Measurements from ENCODE around the gene TRIO.

The TRIO gene

GRCh38 chr5:14497311-14497710 lies 354.2 kb downstream of the TRIO start:
- Mint-ChIP-seq H3K4me1 (no peaks in the 10 kb centered on the region), H3K4me3 (no peak overlapping the region), H3K27ac (no peak overlapping the region), H3K36me3 (ENCODE audit: low read depth) (no peaks in the 10 kb centered on the region), H3K27me3 (no peaks in the 10 kb centered on the region), H3K9me3 (no peaks in the 10 kb centered on the region)
- no peak for ATAC-seq
- DNase-seq: no peak

GRCh38 chr5:14501353-14502293 lies 358.5 kb downstream of the TRIO start:
- Mint-ChIP-seq H3K4me3 (no peak overlapping the region), H3K36me3 (ENCODE audit: low read depth) (no peaks in the 10 kb centered on the region), H3K9me3 (no peaks in the 10 kb centered on the region), H3K4me1 (no peaks in the 10 kb centered on the region), H3K27me3 (no peaks in the 10 kb centered on the region), H3K27ac (no peak overlapping the region)
- ATAC-seq: no peak
- DNase-seq: no peak

GRCh38 chr5:14502294-14502690 lies 359.1 kb downstream of the TRIO start:
- no peaks in the 10 kb centered on the region for H3K4me1 Mint-ChIP-seq
- no peaks in the 10 kb centered on the region for H3K9me3 Mint-ChIP-seq
- no peak for DNase-seq
- no peak overlapping the region for H3K4me3 Mint-ChIP-seq
- ATAC-seq: no peak
- H3K27me3 Mint-ChIP-seq: no peaks in the 10 kb centered on the region
- no peaks in the 10 kb centered on the region for H3K36me3 Mint-ChIP-seq (ENCODE audit: low read depth)
- no peak overlapping the region for H3K27ac Mint-ChIP-seq

GRCh38 chr5:14503017-14503680 lies 360.0 kb downstream of the TRIO start:
- Mint-ChIP-seq H3K9me3 (no peaks in the 10 kb centered on the region), H3K4me1 (no peaks in the 10 kb centered on the region), H3K27ac (no peak overlapping the region), H3K27me3 (no peaks in the 10 kb centered on the region), H3K4me3 (no peak overlapping the region), H3K36me3 (ENCODE audit: low read depth) (no peaks in the 10 kb centered on the region)
- ATAC-seq: no peak
- no peak for DNase-seq

DNA sequence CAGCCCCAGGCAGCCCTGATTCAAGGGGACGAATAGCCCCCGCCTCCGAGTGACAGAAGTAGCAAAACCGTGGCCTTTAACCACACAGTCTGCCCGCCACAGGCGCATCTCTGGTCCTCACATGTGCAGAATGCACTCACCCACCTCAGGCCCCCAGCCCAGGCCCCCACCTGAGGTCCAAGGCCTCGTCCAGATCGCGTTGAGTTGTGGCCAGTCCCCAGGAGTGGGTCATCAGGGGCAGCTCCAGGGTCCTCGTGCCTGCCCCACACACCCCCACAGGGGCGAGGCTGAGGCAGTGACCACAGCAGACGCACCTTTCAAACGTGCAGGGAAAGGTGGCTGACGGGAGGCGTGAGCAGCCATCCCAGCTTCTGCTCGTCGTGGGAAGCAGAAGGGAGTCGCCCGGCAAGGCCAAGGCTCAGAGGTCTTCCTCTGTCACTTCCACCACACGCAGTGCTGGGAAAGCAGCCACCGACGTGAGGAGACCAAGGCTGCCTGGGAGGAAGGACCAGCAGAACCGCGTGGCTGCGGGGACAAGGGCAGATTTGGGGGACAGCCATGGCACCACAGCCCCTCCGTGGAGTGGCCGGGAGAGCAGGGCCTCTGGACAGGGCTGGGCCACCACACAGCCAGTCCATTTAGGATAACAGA lies 360.7 kb downstream of the TRIO start:
- Mint-ChIP-seq H3K4me1 (no peaks in the 10 kb centered on the region), H3K27ac (no peak overlapping the region), H3K9me3 (no peaks in the 10 kb centered on the region), H3K36me3 (ENCODE audit: low read depth) (no peaks in the 10 kb centered on the region), H3K4me3 (no peak overlapping the region), H3K27me3 (no peaks in the 10 kb centered on the region)
- DNase-seq (no peak), ATAC-seq (no peak)

GRCh38 chr5:14504332-14504727 lies 361.2 kb downstream of the TRIO start:
- Mint-ChIP-seq H3K9me3 (no peaks in the 10 kb centered on the region), H3K27ac (no peak overlapping the region), H3K36me3 (ENCODE audit: low read depth) (no peaks in the 10 kb centered on the region), H3K4me1 (no peaks in the 10 kb centered on the region), H3K27me3 (no peaks in the 10 kb centered on the region), H3K4me3 (no peak overlapping the region)
- ATAC-seq: no peak
- no peak for DNase-seq

- ATAC-seq: no peak
- H3K27me3 Mint-ChIP-seq: no peaks in the 10 kb centered on the region
Measured at GRCh38 chr5:14504816-14505215, 361.7 kb downstream of the TRIO start.

GRCh38 chr5:14505310-14506139 lies 362.4 kb downstream of the TRIO start:
- no peaks in the 10 kb centered on the region for H3K36me3 Mint-ChIP-seq (ENCODE audit: low read depth)
- DNase-seq (no peak), ATAC-seq (no peak)
- no peak overlapping the region for H3K4me3 Mint-ChIP-seq
- H3K4me1 Mint-ChIP-seq: no peaks in the 10 kb centered on the region
- no peaks in the 10 kb centered on the region for H3K9me3 Mint-ChIP-seq
- H3K27ac Mint-ChIP-seq: no peak overlapping the region
- H3K27me3 Mint-ChIP-seq: no peaks in the 10 kb centered on the region

More at GRCh38 chr5:14504816-14505215, 361.7 kb downstream of the TRIO start:
- H3K9me3 Mint-ChIP-seq: no peaks in the 10 kb centered on the region
- no peak overlapping the region for H3K4me3 Mint-ChIP-seq
- no peak overlapping the region for H3K27ac Mint-ChIP-seq
- no peaks in the 10 kb centered on the region for H3K36me3 Mint-ChIP-seq (ENCODE audit: low read depth)
- H3K4me1 Mint-ChIP-seq: no peaks in the 10 kb centered on the region
- no peak for DNase-seq

DNA sequence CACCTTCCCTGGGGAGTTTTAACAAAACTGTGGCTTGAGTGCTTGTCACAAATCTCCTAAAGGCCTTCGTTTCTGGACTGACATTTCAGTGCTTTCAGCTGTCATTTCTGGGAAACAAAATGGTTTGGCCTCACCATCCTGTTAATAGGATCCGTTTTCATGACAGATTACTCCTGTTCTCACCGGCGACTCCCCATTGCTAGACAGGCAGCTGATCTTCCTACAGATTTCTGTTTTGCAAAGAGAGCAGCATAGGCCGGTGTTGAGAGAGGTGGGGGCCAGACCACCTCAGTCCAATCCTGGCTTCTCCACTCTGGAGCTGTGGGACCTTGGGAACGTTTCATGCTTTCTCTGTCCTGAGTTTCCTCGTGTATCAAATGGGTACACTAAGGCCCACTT lies 363.0 kb downstream of the TRIO start:
- H3K27ac Mint-ChIP-seq: no peak overlapping the region
- DNase-seq (no peak), ATAC-seq (no peak)
- no peaks in the 10 kb centered on the region for H3K4me1 Mint-ChIP-seq
- no peaks in the 10 kb centered on the region for H3K9me3 Mint-ChIP-seq
- H3K4me3 Mint-ChIP-seq: no peak overlapping the region
- H3K27me3 Mint-ChIP-seq: no peaks in the 10 kb centered on the region
- H3K36me3 Mint-ChIP-seq (ENCODE audit: low read depth): no peaks in the 10 kb centered on the region

- H3K27ac Mint-ChIP-seq: no peak overlapping the region
Measured at GRCh38 chr5:14506661-14507060, 363.5 kb downstream of the TRIO start.

GRCh38 chr5:14507156-14507941 lies 364.2 kb downstream of the TRIO start:
- no peak for DNase-seq
- H3K27ac Mint-ChIP-seq: no peak overlapping the region
- ATAC-seq: no peak
- no peaks in the 10 kb centered on the region for H3K27me3 Mint-ChIP-seq
- no peaks in the 10 kb centered on the region for H3K9me3 Mint-ChIP-seq
- no peak overlapping the region for H3K4me3 Mint-ChIP-seq
- H3K36me3 Mint-ChIP-seq (ENCODE audit: low read depth): no peaks in the 10 kb centered on the region
- H3K4me1 Mint-ChIP-seq: no peaks in the 10 kb centered on the region

More at GRCh38 chr5:14506661-14507060, 363.5 kb downstream of the TRIO start:
- no peaks in the 10 kb centered on the region for H3K27me3 Mint-ChIP-seq
- no peak overlapping the region for H3K4me3 Mint-ChIP-seq
- DNase-seq: no peak
- no peaks in the 10 kb centered on the region for H3K36me3 Mint-ChIP-seq (ENCODE audit: low read depth)
- ATAC-seq: no peak
- no peaks in the 10 kb centered on the region for H3K9me3 Mint-ChIP-seq
- no peaks in the 10 kb centered on the region for H3K4me1 Mint-ChIP-seq

GRCh38 chr5:14508046-14508445 lies 364.9 kb downstream of the TRIO start:
- H3K36me3 Mint-ChIP-seq (ENCODE audit: low read depth): no peaks in the 10 kb centered on the region
- no peaks in the 10 kb centered on the region for H3K27me3 Mint-ChIP-seq

DNA sequence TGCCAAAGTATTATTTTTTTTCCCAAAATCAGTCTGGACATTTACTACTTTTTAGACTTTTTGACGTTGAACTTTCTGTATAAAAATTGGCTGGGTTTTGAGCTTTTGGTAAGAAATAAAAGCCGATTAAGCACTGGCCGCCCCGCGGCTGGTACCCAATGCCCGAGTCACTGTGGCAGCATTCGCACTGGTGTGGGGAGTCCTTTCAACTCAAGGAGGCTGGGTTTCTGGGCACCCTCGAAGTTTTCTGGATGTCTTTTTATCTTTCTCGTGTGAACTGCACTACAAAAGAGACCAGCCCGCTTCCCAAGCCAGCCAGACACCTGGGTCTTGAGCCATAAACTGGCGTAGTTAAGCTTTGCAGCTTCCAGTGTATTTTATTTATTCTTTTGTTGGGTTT lies 366.4 kb downstream of the TRIO start:
- Mint-ChIP-seq H3K4me3 (no peak overlapping the region), H3K4me1 (no peaks in the 10 kb centered on the region), H3K36me3 (ENCODE audit: low read depth) (no peaks in the 10 kb centered on the region), H3K27ac (no peak overlapping the region), H3K27me3 (no peaks in the 10 kb centered on the region), H3K9me3 (no peaks in the 10 kb centered on the region)
- ATAC-seq: no peak
- no peak for DNase-seq

More at GRCh38 chr5:14508046-14508445, 364.9 kb downstream of the TRIO start:
- no peak overlapping the region for H3K27ac Mint-ChIP-seq
- H3K4me1 Mint-ChIP-seq: no peaks in the 10 kb centered on the region
- DNase-seq: no peak
- H3K9me3 Mint-ChIP-seq: no peaks in the 10 kb centered on the region
- H3K4me3 Mint-ChIP-seq: no peak overlapping the region
- no peak for ATAC-seq
